ENCODE measurements around the gene SREK1.

DNA sequence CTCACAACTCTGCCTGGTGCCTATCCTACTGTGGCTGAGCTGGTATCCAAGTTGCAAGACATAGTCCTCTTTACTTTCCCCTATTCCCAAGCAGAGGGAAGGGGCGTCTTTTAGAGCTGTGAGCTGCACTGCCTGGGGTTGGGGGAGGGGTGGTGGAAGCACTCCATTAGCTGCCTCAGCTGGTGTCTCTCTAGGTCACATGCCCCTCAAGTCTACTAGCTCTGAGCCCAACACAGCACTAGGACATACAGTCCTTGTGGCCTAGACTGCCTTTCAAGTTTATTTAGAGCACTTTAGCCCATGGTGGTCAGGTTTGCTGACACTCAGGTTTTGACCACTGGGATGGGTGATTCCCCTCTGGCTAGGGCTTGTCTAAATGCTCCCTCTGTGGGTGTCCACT lies 54.7 kb downstream of the SREK1 start:
- TF ChIP-seq, protein P1, sequence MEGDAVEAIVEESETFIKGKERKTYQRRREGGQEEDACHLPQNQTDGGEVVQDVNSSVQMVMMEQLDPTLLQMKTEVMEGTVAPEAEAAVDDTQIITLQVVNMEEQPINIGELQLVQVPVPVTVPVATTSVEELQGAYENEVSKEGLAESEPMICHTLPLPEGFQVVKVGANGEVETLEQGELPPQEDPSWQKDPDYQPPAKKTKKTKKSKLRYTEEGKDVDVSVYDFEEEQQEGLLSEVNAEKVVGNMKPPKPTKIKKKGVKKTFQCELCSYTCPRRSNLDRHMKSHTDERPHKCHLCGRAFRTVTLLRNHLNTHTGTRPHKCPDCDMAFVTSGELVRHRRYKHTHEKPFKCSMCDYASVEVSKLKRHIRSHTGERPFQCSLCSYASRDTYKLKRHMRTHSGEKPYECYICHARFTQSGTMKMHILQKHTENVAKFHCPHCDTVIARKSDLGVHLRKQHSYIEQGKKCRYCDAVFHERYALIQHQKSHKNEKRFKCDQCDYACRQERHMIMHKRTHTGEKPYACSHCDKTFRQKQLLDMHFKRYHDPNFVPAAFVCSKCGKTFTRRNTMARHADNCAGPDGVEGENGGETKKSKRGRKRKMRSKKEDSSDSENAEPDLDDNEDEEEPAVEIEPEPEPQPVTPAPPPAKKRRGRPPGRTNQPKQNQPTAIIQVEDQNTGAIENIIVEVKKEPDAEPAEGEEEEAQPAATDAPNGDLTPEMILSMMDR (IDR thresholded peaks at IDR 0.05; ENCODE audit: low read length) = no peak
- TF ChIP-seq EZH2 (optimal IDR thresholded peaks at IDR 0.05; ENCODE audit: low read depth, low read length) = no peak
